ENCODE measurements around the gene CDKN1A.
"Not testable (repeated sequence)": the region's sequence is repeated elsewhere in the genome, so short reads cannot be mapped to it uniquely, and the experiment has no call there.

CDKN1A gene

DNA sequence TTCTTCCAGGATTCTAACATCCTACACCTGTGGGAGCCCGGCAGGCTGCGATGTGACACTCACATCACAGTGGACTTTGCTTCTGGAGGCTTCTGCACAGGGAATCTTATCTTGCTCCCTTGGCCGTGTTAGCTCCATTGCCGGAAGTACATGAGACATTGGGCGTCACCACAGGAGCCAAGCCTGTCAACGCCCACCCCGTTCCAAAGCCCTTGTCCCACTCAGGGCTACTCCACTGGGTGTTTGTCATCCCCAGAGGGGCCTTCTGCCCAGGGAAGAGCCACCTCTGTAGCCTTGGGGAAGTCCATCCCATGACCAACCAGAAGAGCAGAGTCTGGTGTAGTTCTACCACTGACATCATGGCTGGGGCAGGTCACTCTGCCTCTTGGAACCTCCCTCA is 20.8 kb downstream of the CDKN1A start:
- no peak for FAIRE-seq

- FAIRE-seq: no peak
Observed at GRCh38 chr6:36700071-36700812, 21.7 kb downstream of the CDKN1A start.

GRCh38 chr6:36700831-36701230 is 22.3 kb downstream of the CDKN1A start:
- FAIRE-seq: no peak

DNA sequence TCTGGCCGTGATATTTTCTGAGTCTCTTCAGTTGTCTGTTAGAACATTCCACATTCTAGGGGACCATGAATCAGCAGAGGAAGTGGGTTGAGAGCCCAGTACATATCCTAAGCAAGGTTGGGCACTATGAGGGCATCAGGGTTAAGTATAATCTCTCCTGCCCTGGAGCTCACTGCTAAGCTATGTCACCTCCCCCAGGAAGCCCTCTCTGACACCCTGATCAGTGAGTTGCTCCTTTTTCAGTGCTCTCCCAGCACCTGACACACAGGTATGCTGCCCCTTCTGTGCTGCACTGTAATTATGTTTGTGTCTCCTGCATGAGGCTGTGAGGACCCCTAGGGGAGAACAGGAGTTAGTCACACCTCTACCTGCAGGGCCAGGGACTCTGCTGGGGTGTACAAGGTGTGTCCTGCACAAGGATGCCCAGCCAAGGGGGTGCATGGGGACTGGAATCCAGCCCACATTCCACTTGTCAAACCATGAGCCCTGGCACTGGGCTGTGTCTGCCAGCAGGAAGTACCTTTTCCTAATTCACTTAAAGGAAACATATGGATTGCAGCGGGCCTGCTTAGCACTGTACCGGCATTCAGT is 23.0 kb downstream of the CDKN1A start:
- no peak for FAIRE-seq

- no peak for FAIRE-seq
Observed at GRCh38 chr6:36702656-36703055, 24.1 kb downstream of the CDKN1A start.

DNA sequence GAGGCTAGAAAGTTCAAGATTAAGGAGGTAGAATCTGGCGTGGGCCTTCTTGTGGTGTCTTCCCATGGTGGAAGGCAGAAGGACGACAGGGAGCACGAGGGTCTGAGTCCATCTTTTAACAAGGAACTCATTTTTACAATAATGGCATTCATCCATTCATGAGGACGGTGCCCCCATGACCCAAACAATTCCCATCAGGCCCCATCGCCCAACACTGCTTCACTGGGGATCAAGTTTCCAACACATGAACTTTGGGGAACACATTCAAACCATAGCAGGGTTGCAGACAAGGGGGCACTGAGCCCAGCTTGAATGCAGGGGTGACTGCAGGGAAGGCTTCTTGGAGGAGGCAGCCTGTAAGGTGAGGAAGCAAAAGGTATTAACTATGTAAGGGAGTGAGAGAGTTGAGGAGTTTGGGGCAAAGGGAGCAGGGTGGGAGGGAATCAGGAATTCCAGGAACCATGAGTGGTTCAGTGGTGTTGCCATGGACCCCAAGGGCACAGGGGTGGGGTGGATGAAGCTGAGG is 24.6 kb downstream of the CDKN1A start:
- FAIRE-seq: no peak

DNA sequence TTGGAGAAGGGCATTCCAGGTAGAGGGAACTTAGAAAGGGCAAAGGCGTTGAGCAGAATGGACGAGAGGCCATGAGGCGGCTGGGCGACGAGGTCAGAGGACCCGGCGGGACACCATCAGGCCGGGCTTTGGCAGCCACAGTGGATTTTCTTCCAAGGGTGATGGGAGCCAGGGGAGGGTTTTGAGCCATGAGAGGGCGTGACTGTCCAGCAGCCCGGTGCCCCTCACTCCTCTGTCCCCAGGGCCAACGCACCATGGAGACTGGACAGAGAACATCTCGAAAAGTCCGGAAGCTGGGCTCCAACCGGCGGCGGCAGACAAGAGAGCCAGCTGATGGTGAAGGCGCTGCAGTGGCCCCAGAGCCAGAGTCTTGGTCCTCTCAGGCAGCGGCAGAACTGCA is 25.5 kb downstream of the CDKN1A start:
- no peak for FAIRE-seq

- not testable (repeated sequence) for FAIRE-seq
Observed at GRCh38 chr6:36704961-36705577, 26.6 kb downstream of the CDKN1A start.

- no peak for FAIRE-seq
Observed at GRCh38 chr6:36706339-36706738, 27.8 kb downstream of the CDKN1A start.

GRCh38 chr6:36712816-36713215 is 34.3 kb downstream of the CDKN1A start:
- FAIRE-seq: no peak

DNA sequence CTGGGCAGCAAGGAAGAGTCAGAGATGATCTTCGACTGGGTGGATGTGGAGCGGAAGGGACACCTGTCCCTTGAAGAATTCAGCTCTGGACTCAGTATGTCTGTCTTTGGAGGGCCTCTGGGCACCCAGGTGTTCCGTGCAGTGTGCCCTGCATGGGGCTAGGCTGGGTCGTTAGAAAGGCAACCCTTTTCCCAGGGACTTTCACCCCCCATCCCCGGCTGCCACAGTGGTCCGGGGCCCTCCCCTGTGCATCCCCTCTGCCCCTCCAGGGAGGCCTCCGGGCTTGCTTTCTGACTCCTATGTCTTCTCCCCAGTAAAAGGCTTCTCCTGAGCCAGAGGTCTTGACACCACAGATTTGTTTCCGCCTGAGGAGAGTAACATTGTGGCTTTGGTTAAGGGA is 35.3 kb downstream of the CDKN1A start:
- FAIRE-seq: no peak

DNA sequence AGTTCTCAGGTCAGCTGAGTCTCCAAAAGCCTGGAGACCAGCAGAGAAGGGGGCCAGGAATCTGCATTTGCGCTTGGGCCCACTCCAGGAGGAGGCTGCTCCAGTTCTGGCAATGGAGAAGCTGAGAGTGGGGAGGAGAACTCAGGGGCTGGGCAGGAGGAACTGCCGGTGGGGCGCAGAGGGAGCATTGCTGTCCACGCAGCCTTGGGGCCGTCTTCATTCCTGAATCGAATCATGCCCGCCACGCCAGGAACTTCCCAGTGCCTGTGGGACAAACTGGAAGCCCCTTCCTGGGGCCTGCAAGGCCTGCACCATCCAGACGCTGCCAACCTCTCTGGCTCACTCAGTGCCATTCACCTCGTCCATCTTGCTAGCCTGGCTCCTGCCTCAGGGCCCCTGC is 36.0 kb downstream of the CDKN1A start:
- no peak for FAIRE-seq

GRCh38 chr6:36715469-36715868 is 37.0 kb downstream of the CDKN1A start:
- FAIRE-seq: no peak

DNA sequence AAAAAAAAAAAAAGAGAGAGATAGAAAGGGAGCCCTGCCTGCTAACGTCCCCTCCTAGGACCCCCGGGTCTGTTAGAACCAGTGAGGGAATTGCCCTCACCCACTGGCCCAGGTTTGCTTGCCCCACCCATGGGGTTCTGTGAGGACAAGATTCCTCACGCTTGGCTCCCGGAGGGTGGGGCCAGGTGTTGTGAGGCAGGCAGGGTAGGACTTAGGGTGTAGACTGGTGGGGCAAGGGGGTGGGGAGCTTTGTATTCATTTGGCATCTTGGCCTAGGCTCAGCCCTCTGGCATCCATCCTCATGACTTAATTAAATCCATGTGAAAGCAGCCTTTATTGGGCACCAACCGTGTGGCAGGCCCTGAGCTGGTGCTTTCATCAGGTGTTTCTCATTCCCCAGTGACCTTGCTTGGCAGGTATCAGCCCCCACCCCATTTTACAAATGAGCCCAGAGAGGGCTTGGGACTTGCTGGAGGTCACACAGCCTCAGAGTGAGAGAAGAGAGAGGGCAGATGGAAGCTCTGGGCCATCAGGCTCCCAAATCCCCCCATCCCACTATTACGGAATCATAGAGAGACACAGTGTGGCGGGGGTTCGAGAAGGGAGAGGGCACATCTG is 38.1 kb downstream of the CDKN1A start:
- no peak for FAIRE-seq

- FAIRE-seq: no peak
Observed at GRCh38 chr6:36717231-36717825, 38.8 kb downstream of the CDKN1A start.

- FAIRE-seq: no peak
Observed at GRCh38 chr6:36717871-36718540, 39.5 kb downstream of the CDKN1A start.

DNA sequence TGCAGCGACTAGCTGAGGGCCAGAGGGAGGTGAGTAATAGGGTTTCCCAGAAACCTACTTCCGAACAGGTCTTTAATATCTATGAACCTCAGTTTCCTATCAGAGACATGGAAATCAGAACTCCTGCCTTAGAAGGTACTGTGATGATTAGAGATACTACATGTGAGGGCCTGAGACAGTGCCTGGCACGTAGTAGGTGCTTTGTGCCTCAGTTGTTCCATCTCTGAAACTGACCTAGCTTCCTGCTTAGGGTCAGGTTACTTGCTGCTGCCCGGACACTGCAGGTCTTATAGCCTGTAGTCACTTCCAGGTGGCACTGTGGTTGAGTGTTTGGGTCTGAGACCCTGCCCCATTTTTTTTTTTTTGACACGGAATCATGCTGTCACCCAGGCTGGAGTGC is 40.0 kb downstream of the CDKN1A start:
- no peak for FAIRE-seq

DNA sequence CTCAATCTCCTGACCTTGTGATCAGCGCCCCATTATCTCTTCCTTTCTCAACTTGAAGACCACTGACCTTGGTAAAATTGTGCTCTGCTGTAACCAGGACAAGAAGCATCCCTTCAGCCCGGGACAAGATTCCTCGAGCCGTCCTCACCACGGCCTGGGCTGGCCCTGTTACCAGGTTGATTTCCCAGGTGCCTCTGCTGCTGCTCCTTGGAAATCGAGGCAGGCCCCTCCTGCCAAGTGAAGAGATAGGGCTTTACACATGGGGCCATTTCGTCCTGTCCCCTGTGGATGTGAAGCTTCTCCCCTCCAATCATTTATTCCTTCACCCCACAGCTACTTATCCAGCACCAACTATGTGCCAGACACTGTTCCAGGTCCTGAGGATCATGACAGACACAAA is 40.6 kb downstream of the CDKN1A start:
- no peak for FAIRE-seq

DNA sequence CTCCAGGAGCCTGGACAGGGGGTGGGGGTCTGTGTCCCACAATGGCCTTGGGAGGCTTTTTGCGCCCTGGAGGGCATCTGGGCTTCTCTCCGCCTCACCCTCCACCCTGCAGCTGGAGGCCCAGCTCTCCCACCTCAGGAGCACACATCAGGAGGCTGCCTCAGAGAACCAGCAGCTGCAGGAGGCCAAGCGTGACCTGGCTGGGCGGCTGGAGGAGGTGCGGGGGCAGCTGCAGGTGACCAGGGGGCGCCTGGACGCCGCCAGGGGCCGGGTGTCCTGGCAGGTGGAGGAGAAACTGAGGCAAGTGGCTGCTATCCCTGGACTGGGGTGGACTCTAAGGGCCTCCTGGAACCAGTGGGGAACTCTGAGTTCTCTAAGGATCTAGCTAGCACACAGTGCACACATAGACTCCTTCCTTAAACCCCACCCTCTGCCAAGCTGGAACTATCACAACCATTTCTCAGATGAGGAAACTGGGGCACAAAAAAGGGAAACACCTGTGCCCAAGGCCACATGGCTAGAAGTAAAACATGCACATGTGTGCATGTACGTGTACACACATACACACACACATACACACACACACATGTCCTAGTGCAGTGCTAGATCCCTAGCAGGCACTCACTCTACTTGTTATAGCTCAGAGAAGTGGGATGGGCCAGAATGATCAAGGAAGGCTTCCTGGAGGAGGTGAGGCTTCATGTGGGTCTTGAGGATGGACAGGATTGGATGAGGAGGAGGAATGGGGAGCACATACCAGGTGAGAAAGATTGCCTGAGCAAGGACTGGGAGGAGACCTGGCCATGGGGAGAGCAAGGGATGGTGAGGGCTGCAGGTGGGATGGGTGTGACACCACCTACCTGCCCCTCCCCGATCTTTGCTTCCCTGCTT is 42.0 kb downstream of the CDKN1A start:
- no peak for FAIRE-seq

DNA sequence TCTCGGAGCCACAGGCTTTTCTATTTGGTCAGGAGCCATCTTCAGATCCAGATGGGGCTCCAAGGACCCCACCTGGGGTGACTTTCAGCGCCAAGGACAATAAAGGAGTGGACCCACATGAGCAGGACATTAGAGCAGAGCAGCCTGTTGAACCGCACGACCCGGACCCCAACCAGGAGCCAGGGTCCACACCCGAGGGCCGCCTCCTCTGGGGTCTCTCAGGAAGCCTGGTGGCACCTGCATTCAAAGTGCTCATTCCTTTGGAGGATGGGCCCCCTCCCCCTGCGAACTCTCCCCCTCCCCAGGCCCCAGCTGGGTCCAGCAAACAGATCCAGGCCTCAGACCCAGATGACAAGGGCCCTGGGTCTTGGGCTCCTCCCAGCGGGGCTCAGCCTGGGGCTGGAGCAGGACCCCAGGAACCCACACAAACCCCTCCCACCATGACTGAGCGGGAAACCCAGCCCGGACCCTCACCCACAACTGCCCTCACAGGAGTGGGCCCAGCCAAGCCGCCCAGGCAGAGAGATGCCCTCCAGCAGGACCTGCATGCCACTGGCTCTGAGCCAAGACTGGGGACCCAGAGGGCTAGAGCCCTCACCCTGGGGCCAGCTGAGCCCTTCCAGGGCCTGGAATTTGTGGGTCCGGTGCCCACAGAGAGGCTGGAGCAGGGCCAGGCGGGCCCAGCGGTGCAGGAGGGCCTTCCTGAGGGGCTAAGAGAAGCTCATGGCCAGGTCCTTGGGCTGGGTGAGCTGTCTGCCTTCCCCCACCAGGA is 43.0 kb downstream of the CDKN1A start:
- FAIRE-seq: no peak

- no peak for FAIRE-seq
Observed at GRCh38 chr6:36722365-36722764, 43.9 kb downstream of the CDKN1A start.

Measured in colon (tissue), 2 donors.